Subcutaneous adipose tissue (tissue), 4 donors: Measurements from ENCODE around the gene NEUROG2. TPM values are rescaled to one million over a fixed set of nuclear protein-coding genes. Genes with fewer than 3 reads are reported as not detected.

Experiments
- total RNA-seq, 4 donors: library from RNA; depleted of rRNA; stranded (reverse); fragments of >200 nt; gene quantifications; one replicate each; pipeline ENCODE4 v1.1.0, GENCODE V29; 2016
- TF ChIP-seq, protein P1 (sequence below): fragments of 450-650 bp; IDR thresholded peaks from one replicate; pipeline ENCODE4 v1.5.1; 2016; ENCODE audit warnings: low read depth, mild to moderate bottlenecking, control low read depth, antibody characterized with exemption, moderate library complexity

NEUROG2 gene
- total RNA-seq, 4 donors from 2014 or later = not detected

DNA sequence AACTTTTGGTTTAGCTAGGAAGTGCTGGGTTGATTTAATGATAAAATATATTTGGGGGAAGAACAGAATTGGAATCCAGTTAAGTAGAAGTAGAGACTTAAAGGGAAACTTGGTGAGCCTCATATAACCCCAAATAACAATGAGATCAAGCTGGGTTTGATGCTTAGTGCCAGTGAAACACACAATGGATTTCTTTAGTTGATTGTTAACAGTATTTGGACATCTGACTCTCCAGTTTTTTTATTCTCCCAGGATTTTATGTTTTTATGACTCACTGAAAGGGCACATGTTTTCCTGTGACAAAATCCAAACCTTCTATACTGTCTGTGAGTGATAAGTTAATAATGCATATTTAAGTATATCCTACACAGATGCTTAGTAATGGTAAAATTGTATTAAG lies 2.7 kb upstream of the NEUROG2 start:
- TF ChIP-seq, protein P1, sequence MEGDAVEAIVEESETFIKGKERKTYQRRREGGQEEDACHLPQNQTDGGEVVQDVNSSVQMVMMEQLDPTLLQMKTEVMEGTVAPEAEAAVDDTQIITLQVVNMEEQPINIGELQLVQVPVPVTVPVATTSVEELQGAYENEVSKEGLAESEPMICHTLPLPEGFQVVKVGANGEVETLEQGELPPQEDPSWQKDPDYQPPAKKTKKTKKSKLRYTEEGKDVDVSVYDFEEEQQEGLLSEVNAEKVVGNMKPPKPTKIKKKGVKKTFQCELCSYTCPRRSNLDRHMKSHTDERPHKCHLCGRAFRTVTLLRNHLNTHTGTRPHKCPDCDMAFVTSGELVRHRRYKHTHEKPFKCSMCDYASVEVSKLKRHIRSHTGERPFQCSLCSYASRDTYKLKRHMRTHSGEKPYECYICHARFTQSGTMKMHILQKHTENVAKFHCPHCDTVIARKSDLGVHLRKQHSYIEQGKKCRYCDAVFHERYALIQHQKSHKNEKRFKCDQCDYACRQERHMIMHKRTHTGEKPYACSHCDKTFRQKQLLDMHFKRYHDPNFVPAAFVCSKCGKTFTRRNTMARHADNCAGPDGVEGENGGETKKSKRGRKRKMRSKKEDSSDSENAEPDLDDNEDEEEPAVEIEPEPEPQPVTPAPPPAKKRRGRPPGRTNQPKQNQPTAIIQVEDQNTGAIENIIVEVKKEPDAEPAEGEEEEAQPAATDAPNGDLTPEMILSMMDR = no peak

DNA sequence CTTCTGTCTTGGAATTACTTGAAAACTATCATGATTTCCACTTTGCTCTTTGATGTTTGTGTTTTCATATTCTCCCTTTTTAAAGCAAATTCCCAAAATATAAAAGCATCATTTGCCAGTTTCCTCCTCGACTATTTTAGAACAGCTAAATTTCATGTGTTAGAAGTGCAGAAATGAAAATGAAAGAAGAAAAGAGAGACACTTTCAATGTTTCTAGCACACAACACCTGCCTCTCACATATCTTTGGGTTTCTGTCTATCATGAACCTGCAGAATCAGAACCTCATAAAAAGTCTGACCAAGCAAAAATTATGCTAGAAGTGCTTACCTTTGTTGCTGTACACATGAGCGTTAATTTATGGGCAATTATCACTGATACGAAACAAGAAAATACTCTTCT lies 1.9 kb upstream of the NEUROG2 start:
- TF ChIP-seq, protein P1 = no peak

DNA sequence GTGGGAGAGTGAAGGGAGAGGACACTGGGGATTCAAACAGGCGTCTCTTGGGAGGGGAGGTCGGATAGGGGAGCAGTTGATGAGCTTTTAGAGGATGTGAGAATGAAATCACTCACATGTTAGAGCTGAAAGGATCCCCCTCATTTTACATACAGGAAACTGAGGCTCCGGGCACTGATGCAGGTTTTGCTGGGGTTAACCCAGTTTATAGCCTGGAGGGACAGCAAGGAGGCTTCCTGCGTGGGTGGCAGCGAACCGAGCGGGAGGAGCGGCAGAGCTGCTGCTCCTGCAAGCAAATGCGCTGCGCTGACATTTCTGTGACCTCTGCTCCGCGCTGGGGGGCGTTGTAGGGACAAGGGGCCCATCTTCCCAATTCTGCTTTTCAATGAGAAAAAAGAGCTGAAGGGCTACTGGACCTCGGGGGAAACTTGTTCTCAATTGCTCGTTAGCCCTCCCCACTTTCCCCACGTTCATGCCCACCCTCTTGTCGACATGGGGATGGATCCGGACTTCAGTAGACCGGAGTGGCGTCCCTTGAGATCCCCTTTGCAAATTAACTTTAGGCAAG lies 1.2 kb upstream of the NEUROG2 start:
- TF ChIP-seq, protein P1 = no peak

DNA sequence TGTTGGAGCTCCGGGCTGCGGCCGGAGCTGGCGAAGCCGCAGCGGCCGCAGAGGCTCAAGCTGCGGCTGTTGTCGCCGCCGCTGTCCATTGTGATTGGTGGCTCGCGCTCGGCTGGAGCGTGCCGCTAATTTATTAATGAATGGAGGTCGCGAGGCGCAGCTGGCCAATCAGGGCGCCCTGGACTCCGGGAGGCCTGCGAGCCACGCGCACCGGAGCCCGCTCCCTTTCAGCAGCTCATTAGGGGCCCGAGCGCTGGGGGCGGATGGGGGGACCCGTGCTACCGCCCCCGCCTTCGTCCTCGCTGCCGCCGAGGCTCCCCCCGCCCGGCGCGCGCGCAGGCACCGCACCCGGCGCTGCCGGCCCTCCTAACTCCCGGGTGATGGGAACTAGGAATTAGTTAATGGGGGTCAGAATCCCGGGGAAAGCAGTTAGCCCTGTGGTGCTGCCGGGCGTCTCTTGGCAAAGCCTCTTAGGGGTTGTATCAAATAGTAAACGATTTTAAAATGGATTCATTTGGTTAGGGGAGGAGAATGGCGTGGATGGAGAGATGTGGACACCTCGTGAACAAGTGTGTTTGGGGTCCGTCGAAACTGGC lies 589 bp upstream of the NEUROG2 start:
- TF ChIP-seq, protein P1 = no peak

DNA sequence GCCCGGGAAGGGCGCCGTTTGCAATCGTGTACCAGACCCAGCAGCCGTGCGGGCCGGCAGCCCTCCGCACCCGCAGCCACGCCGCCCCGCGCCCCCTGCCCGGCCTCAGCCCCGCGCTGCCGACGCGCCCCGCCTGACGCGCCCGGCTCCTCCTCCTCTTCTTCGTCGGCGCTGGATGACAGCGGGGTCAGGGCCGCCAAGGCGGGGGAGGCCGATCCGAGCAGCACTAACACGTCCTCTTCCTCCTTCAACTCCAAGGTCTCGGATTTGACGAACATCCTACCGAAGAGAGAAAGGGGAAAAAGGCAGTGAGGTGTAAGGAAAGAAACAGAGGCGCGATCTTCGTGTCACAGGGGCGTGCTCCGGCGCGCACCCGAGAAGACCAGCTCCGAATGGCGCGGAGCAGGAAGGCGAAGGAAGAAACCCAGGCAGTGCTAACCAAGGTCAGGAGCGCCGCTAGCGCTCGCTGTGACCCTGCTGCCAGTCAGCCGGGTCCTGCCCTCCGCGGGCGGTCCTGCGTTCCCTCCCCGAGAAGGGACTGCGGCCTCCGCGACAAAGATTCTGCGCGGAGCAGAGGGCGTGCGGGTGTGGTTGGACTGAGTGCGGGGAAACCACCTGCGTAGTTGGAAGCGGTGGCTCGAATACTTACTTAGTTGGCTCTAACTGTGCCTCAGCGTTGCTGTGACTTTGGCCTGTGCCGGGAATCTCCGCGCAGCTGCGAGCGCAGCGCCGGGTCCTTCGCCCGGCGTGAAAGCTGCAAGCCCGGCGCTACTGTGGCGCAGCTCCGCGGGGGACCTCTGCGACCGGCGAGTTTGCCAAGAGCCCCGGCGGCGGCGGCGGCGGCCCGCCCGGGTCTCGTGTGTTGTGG lies 548 bp downstream of the NEUROG2 start:
- TF ChIP-seq, protein P1 = no peak

DNA sequence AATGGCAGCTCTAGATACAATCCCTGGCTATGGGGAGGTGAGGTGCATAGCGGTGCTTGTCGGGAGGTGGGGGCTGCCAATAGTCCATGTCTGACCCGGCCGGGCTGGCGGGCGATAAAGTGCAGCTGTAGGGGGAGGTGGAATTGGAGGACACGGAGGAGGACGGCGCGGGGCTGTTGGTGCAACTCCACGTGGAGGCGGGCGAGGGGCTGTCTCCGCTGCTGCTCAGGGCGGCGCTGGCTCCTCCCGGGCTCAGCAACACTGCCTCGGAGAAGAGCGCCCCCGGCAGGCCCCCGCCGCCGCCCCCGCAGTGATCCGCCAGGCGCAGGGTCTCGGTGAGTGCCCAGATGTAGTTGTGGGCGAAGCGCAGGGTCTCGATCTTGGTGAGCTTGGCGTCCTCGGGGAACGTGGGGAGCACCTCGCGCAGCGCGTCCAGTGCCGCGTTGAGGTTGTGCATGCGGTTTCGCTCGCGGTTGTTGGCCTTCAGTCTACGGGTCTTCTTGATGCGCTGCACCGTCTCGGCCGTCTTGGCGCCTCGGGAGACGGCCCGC lies 1.3 kb downstream of the NEUROG2 start:
- TF ChIP-seq, protein P1 = no peak
